GM19468 (cell line): Measurements from ENCODE around the gene SCARF1.
"Not testable (repeated sequence)": the region's sequence is repeated elsewhere in the genome, so short reads cannot be mapped to it uniquely, and the experiment has no call there.

ENCODE experiments used
- ATAC-seq: cut with Tn5 transposase; IDR thresholded peaks from one replicate; pipeline ENCODE4 v1.9.1; 2021; ENCODE audit warnings: mild to moderate bottlenecking, moderate library complexity, moderate number of reproducible peaks; ENCODE audit not compliant: unreplicated experiment; ENCODE audit errors: extremely low read depth

The SCARF1 gene

GRCh38 chr17:1645207-1646171, at the start of gene SCARF1:
Gene SCARF1, minus strand, starts transcription at chr17:1645732. Its CDS starts 35 bp downstream, at chr17:1645697.
- no peak for ATAC-seq

GRCh38 chr17:1693339-1693738, 47.8 kb upstream of the SCARF1 start:
- ATAC-seq: no peak

GRCh38 chr17:1690544-1691221, 45.2 kb upstream of the SCARF1 start:
- no peak for ATAC-seq

- not testable (repeated sequence) for ATAC-seq
Measured at GRCh38 chr17:1688405-1688804, 42.9 kb upstream of the SCARF1 start.

GRCh38 chr17:1686086-1686485, 40.6 kb upstream of the SCARF1 start:
- ATAC-seq: no peak

GRCh38 chr17:1684378-1685189, 39.1 kb upstream of the SCARF1 start, which contains the start of gene PRPF8:
Gene PRPF8, minus strand, starts transcription at chr17:1684867. Its CDS starts 296 bp downstream, at chr17:1684571.
- peak; percentile 98 for ATAC-seq

- ATAC-seq: no peak
Measured at GRCh38 chr17:1683459-1683858, 37.9 kb upstream of the SCARF1 start.

GRCh38 chr17:1676401-1676800, 30.9 kb upstream of the SCARF1 start:
- no peak for ATAC-seq

- no peak for ATAC-seq
Measured at GRCh38 chr17:1673041-1673785, 27.7 kb upstream of the SCARF1 start.

GRCh38 chr17:1663934-1664333, 18.4 kb upstream of the SCARF1 start:
- ATAC-seq: not testable (repeated sequence)

- no peak for ATAC-seq
Measured at GRCh38 chr17:1661045-1661444, 15.5 kb upstream of the SCARF1 start.

- ATAC-seq: no peak
Measured at GRCh38 chr17:1658100-1658499, 12.6 kb upstream of the SCARF1 start.

GRCh38 chr17:1653735-1654134, 8.2 kb upstream of the SCARF1 start:
- ATAC-seq: no peak

GRCh38 chr17:1652794-1653193, 7.3 kb upstream of the SCARF1 start:
- ATAC-seq: not testable (repeated sequence)

GRCh38 chr17:1651559-1651844, 6.0 kb upstream of the SCARF1 start:
- ATAC-seq: no peak

GRCh38 chr17:1650731-1651558, 5.4 kb upstream of the SCARF1 start:
- no peak for ATAC-seq

GRCh38 chr17:1649844-1650501, 4.4 kb upstream of the SCARF1 start, which contains the start of gene RILP:
Gene RILP, minus strand, starts transcription at chr17:1649866. Its CDS starts 62 bp downstream, at chr17:1649804.
- ATAC-seq: no peak
